Femur (tissue), 1 donor: ENCODE results near the gene RAB19.
"Not testable (repeated sequence)": the region's sequence is repeated elsewhere in the genome, so short reads cannot be mapped to it uniquely, and the experiment has no call there.

Experiments used
- DNase-seq: peaks from one replicate; pipeline ENCODE4 v3.0.0-alpha.2; 2017

RAB19 gene

DNA sequence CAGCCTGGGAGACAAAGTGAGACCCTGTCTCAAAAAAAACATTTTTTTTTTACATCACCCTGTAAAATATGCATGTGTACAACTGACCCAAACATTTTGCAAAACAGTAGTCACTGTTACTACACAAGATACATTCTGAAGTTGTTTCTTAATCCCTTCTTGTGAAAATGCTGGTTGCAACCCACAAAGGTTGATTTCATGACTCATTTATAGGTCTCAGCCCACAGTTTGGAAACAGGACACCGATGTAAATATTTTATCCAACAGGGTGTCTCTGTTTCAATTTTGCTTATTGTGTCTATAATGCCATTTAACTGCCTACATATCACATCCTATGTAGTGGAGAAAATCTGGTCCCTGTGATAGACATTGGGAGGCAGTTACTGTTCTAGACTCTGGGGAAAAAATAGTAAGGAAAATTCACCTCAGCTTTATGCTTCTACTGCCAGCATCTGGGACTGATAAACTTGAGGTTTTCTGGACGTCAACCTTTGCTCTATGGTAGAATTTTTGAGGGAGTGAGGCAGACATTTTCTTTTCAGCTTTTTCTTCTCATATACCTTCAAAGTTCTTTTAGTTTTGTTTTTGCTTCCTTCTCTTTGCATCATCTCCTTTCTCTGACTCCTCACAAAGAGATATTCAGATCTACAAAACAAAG, 1.6 kb upstream of the RAB19 start:
- no peak for DNase-seq

DNA sequence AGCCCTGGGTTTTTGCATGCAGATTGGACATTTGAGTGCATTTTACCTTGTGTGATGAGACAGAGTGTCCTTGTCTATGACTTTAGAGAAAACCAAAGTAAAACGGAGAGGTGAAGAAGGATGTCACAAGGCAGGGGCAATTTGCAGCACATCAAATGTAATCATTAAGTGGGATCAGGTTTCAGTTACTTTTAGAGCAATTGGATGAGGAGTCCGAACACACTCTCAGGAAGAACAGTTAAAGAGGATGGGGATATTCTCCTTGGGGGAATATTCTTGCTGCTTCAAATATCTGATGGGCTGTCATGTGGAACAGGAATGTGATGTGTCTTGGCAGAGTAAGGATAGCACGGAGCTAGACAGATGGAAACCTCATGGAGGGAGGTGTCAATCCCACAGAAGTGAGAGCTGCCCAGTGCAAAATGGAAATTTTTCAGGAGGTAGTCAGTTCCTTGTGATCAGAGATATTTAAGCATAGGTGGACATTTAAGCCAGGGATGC, 757 bp downstream of the RAB19 start:
- DNase-seq: no peak

DNA sequence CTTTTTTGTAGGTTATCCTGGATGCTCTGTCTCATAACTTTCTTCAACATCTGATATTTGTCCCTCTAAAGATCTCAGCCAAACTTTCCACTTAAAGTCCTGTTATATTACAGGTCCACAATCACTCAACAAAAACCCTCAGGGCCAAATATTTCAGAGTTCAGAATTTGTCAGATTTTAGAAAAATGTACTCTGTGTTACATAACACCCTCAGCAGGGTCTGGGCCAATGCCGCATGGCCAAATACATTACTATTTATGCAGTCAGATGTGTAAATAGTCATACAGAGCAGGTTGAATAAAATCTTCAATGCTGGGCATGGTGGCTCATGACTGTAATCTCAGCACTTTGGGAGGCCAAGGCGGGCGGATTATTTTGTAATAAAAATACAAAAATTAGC, 11.5 kb downstream of the RAB19 start:
- no peak for DNase-seq

- DNase-seq: not testable (repeated sequence)
Observed at GRCh38 chr7:140415816-140416215, 12.0 kb downstream of the RAB19 start.

- no peak for DNase-seq
Observed at GRCh38 chr7:140416560-140416959, 12.7 kb downstream of the RAB19 start.

DNA sequence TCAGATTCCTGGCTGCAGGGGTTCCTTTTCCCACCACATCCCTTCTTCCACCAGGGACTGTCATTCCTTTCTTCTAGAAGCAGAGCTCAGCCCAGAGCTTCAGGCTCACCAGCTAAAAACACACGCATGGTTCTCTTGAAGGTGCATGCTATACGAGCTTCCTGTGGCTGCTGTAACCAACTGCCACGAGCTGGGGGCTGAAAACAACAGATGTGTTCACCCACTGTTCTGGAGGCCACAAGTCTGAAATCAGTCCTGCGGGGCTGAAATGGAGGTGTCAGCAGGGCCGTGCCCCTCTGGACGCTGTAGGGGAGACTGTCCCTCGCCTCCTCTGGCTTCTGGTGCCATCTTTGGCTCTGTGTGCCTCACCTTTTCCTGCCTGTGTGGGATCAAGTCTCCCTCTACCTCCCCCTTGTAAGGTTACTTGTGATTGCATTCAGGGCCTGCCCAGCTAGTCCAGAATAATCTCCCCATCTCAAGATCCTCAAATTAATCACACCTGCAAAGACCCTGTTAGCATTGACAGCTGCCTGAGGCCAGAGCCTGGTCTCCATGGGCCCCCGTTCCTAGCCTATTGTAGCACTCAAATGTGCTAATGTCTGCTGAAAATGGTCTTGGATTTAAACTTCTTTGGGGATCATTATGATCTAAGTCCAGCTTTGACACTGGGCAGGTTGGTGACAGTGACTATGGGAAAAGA, 13.7 kb downstream of the RAB19 start:
- no peak for DNase-seq

DNA sequence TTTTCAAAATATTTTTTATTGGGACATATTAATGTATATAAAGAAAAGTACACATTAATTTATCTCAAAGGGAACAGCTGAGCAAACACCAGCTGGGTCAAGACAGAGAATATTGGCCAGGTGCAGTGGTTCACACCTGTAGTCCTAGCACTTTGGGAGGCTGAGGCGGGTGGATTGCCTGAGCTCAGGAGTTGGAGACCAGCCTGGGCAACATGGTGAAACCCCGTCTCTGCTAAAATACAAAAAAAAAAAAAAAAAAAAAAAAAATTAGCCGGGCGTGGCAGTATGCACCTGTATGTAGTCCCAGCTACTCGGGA, 14.3 kb downstream of the RAB19 start:
- DNase-seq: not testable (repeated sequence)

GRCh38 chr7:140418653-140419052, 14.8 kb downstream of the RAB19 start:
- DNase-seq: no peak

DNA sequence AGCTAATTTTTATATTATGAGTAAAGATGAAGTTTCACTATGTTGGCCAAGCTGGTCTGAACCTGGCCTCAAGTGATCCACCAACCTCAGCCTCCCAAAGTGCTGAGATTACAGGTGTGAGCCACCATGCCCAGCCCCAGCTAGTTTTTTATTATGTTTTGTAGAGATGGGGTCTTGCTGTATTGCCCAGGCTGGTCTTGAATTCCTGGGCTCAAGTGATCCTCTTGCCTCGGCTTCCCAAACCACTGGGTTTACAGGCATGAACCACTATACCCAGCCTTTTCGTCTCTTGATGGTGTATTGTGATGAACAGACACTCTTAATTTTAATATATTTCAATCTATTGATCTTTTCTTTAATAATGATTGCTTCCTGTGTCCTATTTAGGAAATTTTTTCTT, 17.7 kb downstream of the RAB19 start:
- no peak for DNase-seq

DNA sequence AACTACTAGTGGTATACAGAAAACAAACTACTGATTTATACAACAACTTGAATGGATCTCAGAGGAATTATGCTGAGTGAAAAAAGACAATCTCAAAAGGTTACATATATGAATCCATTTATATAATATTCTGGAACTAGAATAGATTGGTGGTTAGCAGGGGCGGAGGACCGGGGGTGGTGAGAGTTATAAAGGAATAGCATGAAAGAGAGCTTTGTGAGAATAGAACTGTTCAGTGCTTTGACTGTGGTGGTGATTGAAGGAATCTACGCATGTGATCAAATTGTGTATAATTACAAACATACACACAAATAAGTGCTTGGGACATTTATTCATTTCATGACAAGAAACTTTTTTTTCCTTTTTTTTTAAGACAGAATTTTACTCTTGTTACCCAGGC, 19.6 kb downstream of the RAB19 start:
- DNase-seq: no peak

- no peak for DNase-seq
Observed at GRCh38 chr7:140425718-140426117, 21.9 kb downstream of the RAB19 start.

DNA sequence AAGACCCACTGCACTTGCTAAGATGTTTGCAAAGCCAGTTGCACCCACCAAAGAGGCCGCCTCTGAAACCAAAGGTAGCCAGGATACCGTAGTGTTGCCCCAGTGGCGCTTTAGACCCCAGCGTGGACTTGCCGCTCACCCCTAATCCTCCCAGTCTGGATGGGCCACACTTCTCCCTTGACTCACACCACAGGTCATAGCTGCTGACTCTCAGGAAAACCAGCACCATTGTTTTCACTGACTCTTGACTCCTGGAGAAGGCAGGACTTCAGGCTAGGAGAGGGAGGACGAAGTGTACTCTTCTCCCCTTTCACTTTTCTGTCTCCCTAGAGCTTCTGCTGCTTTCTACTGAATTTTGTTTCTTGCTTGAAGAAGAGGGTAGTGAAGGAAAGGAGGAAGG, 22.3 kb downstream of the RAB19 start:
- no peak for DNase-seq

DNA sequence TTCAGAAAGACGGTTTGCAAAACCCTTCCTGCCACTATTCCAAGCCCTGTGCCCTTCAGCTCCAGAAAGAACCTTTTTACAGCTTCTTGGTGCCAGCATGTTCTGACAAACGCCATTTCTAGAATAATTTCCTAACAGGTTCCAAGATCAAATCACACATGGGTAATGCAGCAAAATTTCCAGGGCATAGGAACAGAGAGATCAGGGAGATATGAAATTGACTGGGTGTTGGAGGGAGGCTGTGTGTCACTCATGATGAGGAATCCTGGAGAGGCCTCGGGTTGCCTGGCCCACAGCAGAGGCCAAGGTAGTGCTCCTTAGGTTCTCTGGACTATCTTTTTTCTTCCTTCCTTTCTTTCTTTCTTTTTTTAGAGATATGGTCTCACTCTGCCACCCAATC, 29.5 kb downstream of the RAB19 start:
- DNase-seq: no peak

DNA sequence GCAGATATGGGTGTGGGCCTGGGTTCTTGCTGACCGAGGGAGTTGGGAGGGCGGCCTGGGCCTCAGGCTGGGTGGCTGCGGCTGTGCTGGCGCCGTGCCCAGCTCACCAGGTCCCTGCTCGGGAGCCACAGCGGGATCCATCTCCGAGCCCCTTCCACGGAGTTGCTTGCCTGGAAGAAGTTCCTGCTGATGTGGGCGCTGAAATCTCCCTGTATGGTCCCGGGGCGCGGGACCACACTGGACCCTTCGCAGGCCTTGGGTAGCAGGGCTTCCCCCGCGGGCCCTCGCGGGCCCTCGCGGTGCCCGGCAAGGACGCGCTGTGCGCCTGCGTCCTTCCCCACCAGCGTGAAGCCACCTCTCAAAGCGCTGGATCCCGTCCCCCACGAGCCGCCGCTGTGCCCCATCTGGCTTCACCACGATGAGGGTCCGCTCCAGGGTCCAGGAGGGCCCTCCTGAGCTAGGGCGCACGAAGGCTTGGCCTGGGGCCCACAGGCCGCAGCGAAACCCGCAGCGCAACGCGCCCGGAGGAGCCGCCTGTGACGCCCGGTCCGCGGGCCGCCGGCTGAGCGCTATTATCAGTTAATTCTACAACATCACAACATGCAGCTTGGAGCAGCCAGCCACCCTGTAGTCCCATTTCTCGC, 31.5 kb downstream of the RAB19 start:
- DNase-seq: no peak

DNA sequence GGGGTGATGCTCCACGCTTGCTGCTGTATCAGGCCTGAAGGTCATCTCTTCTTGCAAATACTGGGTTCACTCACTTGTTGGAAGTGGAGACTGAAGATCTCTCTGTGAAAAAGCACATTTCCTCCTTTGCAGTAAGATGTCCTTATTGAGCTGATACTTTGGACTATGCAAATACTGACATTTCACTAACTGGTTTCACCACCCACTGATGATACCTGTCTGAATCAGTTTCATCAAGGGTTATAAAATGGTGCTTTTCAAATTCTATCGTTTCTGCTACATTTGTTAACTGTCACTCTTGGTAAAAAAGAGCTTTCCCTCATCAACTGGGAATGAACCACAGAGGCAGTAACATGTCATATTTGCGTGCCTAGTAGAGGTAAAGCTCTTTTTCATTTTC, 35.5 kb downstream of the RAB19 start:
- no peak for DNase-seq

GRCh38 chr7:140440593-140440992, 36.7 kb downstream of the RAB19 start:
- no peak for DNase-seq

GRCh38 chr7:140441519-140441918, 37.7 kb downstream of the RAB19 start:
- DNase-seq: no peak

DNA sequence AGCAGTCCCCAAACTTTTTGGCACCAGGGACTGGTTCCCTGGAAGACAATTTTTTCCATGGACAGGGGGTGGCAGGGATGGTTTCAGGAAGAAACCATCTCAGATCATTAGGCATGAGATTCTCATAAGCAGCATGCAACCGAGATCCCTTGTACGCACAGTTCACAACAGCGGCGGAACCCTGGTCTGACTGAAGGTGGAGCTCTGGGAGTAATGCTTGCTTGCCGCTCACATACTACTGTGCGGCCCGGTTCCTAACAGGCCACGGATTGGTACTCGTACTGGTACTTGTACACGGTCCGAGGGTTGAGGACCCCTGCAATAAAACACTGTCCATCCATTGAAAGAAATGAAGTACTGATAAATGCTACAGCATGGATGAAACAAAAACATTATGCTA, 42.6 kb downstream of the RAB19 start:
- no peak for DNase-seq

DNA sequence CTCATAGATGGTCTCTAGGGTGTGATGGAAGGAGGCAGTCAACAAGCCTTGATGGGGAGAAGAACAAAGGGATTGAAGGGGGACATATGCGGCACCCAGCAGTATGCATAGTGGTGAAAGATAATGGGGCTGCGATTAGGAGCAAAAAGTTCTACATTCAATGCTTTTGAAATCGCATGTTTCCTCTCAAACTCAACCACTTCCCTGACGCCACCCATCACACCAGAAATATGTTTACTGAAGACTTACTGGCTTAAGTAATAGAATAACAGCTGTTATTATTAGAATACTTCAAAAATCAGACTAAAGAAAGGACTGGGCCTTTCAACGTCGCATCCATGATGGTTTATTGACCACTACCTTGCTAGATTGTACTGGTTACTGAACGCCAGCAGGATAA, 44.0 kb downstream of the RAB19 start:
- no peak for DNase-seq

DNA sequence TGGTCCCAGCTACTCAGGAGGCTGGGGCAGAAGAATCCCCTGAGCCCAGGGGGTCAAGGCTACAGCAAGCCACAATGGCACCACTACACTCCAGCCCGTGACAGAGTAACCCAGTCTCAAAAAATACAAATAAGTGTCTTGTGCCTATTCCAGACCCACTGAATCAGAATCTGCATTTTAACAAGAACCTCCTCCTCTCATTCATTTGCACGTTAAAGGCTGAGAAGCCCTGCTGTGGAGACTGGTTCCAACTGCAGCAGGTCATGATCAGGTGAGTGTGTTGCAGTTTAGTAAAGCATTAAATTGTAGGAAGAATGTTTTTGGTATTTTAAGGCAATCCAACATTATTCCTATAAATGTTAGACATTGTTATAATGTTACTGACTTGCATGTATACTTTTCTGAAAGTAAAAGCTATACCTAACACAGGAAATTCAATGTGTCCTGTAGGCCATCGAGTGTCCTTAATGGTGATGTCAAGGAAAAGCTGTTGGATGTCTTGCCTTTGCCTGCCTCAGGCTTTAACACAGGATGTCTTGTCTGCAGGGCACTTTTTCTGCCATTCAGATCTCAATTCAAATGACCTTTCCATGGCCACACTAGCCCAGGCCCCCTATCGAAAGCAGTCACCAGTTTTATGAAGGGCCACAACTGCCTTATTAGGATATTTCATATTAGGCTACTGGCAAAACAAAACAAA, 45.1 kb downstream of the RAB19 start:
- no peak for DNase-seq

DNA sequence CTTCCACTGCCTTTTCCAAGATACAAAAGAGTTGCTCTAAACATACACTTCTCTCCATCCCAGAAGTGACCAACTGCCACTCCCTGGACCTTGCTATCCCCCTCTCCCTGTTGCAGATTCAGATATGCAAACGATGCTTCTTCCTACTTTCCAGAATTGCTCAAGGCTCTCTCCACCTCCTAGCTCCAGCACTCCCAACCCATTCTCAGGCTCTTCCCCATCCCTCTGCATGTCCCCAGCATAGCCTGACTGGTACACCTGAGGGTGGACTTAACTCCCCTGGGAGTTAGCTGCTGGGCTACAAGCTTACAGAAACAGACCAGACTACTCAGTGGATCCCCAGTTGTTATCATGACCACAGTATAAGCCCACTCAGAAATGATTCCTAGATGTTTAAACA, 47.9 kb downstream of the RAB19 start:
- no peak for DNase-seq

- DNase-seq: no peak
Observed at GRCh38 chr7:140453273-140453672, 49.4 kb downstream of the RAB19 start.

GRCh38 chr7:140453785-140454656, 50.2 kb downstream of the RAB19 start:
- DNase-seq: not testable (repeated sequence)
